DND-41 (cell line): ENCODE measurements around the gene RASL10B.

Experiments
- ATAC-seq: fragments of 200-7000 bp; cut with Tn5 transposase; 3 replicates; pipeline ENCODE4 v1.9.1; 2021; ENCODE audit warnings: low read depth; ENCODE audit not compliant: insufficient read depth
- DNase-seq: peaks from one replicate; pipeline ENCODE4 v3.0.0-alpha.2; 2020
- H2AFZ ChIP-seq: 2 replicates; pipeline ENCODE4 v1.6.0; 2012; ENCODE audit warnings: low read depth, low read length
- H3K27ac ChIP-seq: 2 replicates; pipeline ENCODE4 v1.5.1; 2012; ENCODE audit warnings: low read length, inconsistent platforms
- H3K27me3 ChIP-seq: fragments of 200-600 bp; sonication (generic); 2 replicates; pipeline ENCODE4 v1.6.0; 2012; ENCODE audit warnings: low read length, mild to moderate bottlenecking, inconsistent platforms; ENCODE audit not compliant: insufficient read depth, poor library complexity
- H3K36me3 ChIP-seq: 2 replicates; pipeline ENCODE4 v1.5.1; 2012; ENCODE audit warnings: low read length, inconsistent platforms; ENCODE audit not compliant: insufficient read depth
- H3K4me1 ChIP-seq: 2 replicates; pipeline ENCODE4 v1.5.1; 2012; ENCODE audit warnings: mild to moderate bottlenecking, low read length; ENCODE audit not compliant: insufficient read depth
- H3K4me2 ChIP-seq: 2 replicates; pipeline ENCODE4 v1.6.0; 2012; ENCODE audit warnings: mild to moderate bottlenecking, moderate library complexity, low read length, inconsistent platforms; ENCODE audit not compliant: insufficient read depth
- H3K4me3 ChIP-seq, 2 experiments: fragments of 200-600 bp in 1 of 2; shearing (Covaris generic) in 1 of 2; 2 replicates each; pipeline ENCODE4 v1.5.1; 2012 to 2016; ENCODE audit warnings: inconsistent platforms in 2 of 2, low read length in 2 of 2, mild to moderate bottlenecking in 2 of 2, low read depth in 1 of 2, moderate library complexity in 1 of 2
- H3K79me2 ChIP-seq: 2 replicates; pipeline ENCODE4 v1.6.0; 2012; ENCODE audit warnings: low read length, inconsistent platforms; ENCODE audit not compliant: insufficient read depth
- H3K9ac ChIP-seq: 2 replicates; pipeline ENCODE4 v1.6.0; 2012; ENCODE audit warnings: low read depth, mild to moderate bottlenecking, inconsistent platforms, low read length, moderate library complexity
- H3K9me3 ChIP-seq: 2 replicates; pipeline ENCODE4 v1.5.1; 2012; ENCODE audit warnings: low read length, moderate library complexity, mild to moderate bottlenecking, inconsistent platforms; ENCODE audit not compliant: insufficient read depth, severe bottlenecking
- H4K20me1 ChIP-seq: 2 replicates; pipeline ENCODE4 v1.6.0; 2012; ENCODE audit warnings: low read length; ENCODE audit not compliant: insufficient read depth
- EZH2 ChIP-seq: IDR thresholded peaks from 3 replicates; pipeline ENCODE4 v1.6.1; 2012; ENCODE audit warnings: borderline replicate concordance, low read depth, mild to moderate bottlenecking, moderate library complexity, low read length, inconsistent platforms; ENCODE audit not compliant: severe bottlenecking
- TF ChIP-seq, protein P1 (sequence below): IDR thresholded peaks from 2 replicates; pipeline ENCODE4 v1.5.1; 2012; ENCODE audit warnings: borderline replicate concordance, low read length, moderate library complexity, mild to moderate bottlenecking; ENCODE audit not compliant: poor library complexity, severe bottlenecking; ENCODE audit errors: extremely low read depth

Gene RASL10B

DNA sequence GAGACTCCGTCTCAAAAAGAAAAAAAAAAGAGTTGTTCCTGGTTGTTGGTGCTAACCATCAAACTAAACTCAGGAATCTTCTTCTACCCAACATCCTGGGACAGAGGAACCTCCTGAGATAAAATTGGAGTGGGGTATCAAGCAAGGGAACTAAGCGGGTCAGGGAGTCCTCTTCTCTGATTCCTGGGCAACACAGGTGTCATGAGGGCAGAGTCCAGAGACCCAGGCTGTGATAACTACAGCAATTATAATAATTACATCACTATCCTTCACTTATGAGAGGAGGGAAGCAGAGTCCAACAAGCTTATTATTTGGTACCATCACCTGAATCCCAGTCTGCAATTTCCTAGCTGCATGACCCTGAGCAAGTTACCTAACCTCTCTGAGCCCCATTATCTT, 37.4 kb downstream of the RASL10B start:
- no peak for DNase-seq
- H3K9ac ChIP-seq = no peak overlapping the region
- no peak overlapping the region for H3K27ac ChIP-seq
- no peak for ATAC-seq
- no peaks in the 10 kb centered on the region for H3K9me3 ChIP-seq
- H2AFZ ChIP-seq = no peak overlapping the region
- H3K4me2 ChIP-seq = no peak overlapping the region
- TF ChIP-seq, protein P1, sequence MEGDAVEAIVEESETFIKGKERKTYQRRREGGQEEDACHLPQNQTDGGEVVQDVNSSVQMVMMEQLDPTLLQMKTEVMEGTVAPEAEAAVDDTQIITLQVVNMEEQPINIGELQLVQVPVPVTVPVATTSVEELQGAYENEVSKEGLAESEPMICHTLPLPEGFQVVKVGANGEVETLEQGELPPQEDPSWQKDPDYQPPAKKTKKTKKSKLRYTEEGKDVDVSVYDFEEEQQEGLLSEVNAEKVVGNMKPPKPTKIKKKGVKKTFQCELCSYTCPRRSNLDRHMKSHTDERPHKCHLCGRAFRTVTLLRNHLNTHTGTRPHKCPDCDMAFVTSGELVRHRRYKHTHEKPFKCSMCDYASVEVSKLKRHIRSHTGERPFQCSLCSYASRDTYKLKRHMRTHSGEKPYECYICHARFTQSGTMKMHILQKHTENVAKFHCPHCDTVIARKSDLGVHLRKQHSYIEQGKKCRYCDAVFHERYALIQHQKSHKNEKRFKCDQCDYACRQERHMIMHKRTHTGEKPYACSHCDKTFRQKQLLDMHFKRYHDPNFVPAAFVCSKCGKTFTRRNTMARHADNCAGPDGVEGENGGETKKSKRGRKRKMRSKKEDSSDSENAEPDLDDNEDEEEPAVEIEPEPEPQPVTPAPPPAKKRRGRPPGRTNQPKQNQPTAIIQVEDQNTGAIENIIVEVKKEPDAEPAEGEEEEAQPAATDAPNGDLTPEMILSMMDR = no peak
- no peak for TF ChIP-seq EZH2
- H3K79me2 ChIP-seq = no peaks in the 10 kb centered on the region
- no peaks in the 10 kb centered on the region for H3K27me3 ChIP-seq
- peaks cover 17% of the 10 kb centered on the region for H3K4me1 ChIP-seq
- H3K4me3 ChIP-seq = no peak overlapping the region
- no peaks in the 10 kb centered on the region for H3K36me3 ChIP-seq
- H4K20me1 ChIP-seq = peaks cover 3% of the 10 kb centered on the region; the same call in 1 of the 2 replicates

DNA sequence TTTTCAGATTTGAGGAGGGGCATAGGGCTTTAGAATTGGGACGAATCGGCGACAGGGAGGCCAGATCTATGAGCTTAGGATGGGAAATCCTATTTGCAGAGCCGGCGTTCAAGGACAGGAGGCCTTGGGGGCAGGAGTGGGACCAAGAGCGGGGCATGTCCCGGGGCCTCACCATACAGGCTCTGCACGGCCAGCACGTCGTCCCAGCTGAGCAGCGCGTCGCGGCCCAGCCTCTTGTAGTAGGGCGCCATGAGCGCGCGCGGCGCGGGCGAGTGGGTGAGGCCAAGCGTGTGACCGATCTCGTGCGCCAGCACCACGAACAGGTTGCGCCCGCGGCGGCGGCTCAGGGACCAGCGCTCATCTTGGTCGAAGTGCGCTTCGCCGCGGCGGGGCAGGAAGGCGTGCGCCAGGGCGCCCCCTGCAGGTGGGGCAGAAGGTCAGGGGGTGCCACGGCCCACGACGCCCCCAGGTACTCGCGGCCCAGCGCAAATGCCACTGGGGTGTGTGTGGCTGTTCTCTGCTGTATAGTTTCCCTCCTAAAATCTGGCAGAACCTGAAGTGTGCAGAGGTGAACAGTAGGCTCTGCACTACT, 38.6 kb downstream of the RASL10B start:
- Histone ChIP-seq H3K9ac (no peak overlapping the region), H3K27ac (no peak overlapping the region), H3K4me1 (peaks cover 5% of the 10 kb centered on the region), H3K4me3 (no peak overlapping the region), H2AFZ (no peak overlapping the region), H4K20me1 (peaks cover 3% of the 10 kb centered on the region; the same call in 1 of the 2 replicates), H3K79me2 (no peaks in the 10 kb centered on the region), H3K4me2 (no peak overlapping the region), H3K9me3 (no peaks in the 10 kb centered on the region), H3K36me3 (no peaks in the 10 kb centered on the region), H3K27me3 (no peaks in the 10 kb centered on the region)
- ATAC-seq = no peak
- DNase-seq = no peak
- TF ChIP-seq, protein P1 = peak; percentile 49
- no peak for TF ChIP-seq EZH2

DNA sequence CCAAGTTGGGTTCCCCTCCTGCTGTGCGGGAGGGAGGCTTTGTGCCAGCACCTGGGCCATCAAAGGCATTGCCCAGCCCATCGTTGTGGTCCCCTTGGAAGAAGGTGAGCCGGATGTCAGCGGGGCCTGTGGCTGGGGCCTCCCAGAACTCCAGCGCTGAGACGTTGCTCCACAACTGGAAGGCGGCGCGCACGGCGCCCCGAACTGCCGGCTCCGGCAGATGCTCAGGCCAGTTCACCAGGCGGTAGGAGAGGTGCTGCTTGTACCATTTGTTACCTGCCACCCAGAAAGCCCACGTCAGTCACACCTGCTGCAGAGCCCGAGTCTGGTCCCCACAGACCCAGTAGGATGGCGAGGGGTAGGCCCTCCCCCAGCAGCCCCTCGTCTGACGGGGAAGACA, 41.7 kb downstream of the RASL10B start:
- Histone ChIP-seq H2AFZ (no peak overlapping the region), H3K36me3 (no peaks in the 10 kb centered on the region), H3K79me2 (no peaks in the 10 kb centered on the region), H3K27me3 (peaks cover 7% of the 10 kb centered on the region), H3K9me3 (no peaks in the 10 kb centered on the region), H3K4me3 (no peak overlapping the region), H3K4me1 (no peaks in the 10 kb centered on the region), H3K27ac (no peak overlapping the region), H3K9ac (no peak overlapping the region), H3K4me2 (no peak overlapping the region), H4K20me1 (0 out of 2 replicates have a peak, but pooled peaks cover 3% of the 10 kb centered on the region)
- DNase-seq (no peak), ATAC-seq (no peak)
- TF ChIP-seq, protein P1 = no peak
- no peak for TF ChIP-seq EZH2
